NCI-H1417 treated with DMSO at 0.1 percent for 48 hours (cell line): Measurements from ENCODE around the gene NUP188.
A peak's percentile ranks its signal among the peaks of the same experiment; 100 is the strongest.
"Not testable (repeated sequence)": the region's sequence is repeated elsewhere in the genome, so short reads cannot be mapped to it uniquely, and the experiment has no call there.

ENCODE experiments used
- DNase-seq: peaks from one replicate; lab custom pipeline; 2025; lab: John Stamatoyannopoulos, UW

NUP188 gene

GRCh38 chr9:129028192-129028966 lies 80.9 kb downstream of the NUP188 start, which contains the start of gene SH3GLB2:
Gene SH3GLB2, minus strand, starts transcription at chr9:129028331. Its CDS starts 177 bp downstream, at chr9:129028154.
- DNase-seq = peak; percentile 66

DNA sequence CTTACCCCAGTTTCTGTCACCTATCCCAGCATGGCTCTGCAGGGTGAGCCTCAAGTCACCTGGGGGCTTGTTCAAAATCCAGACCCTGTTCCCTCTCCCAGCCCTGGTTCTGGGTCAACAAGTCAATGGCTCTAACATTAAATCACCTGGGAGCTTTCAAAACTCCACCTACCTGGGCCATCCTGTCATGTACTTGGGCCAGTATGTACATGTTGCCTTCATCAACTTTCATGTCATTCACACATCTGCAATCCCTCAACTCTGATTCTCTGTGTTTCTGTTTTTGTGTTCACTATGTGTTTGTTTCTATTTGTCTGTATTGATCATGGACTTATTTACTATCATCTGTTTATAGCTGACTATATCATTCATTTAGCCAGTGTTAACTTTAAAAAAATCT lies 82.7 kb downstream of the NUP188 start:
- DNase-seq = no peak

- no peak for DNase-seq
These were observed 84.0 kb downstream of the NUP188 start for GRCh38 chr9:129031514-129031913.

- DNase-seq = no peak
These were observed 85.2 kb downstream of the NUP188 start for GRCh38 chr9:129032541-129033159.

DNA sequence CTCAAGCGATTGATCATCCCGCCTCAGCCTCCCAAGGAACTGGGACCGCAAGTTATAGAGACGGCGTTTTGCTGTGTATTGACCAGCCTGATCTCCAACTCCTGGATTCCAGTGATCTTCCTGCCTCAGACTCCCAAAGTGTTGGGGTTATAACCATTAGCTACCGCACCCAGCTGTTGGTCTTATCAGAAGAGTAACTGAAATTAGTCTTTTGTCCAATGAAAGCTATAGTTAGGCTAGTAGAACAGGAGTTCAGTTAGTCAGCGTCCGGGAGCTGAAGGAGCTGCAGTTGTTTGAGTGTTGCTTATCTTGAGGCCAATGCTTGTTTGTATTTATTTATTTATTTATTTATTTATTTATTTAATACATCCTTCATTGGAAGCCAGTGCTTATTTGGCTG lies 85.7 kb downstream of the NUP188 start:
- DNase-seq = no peak

DNA sequence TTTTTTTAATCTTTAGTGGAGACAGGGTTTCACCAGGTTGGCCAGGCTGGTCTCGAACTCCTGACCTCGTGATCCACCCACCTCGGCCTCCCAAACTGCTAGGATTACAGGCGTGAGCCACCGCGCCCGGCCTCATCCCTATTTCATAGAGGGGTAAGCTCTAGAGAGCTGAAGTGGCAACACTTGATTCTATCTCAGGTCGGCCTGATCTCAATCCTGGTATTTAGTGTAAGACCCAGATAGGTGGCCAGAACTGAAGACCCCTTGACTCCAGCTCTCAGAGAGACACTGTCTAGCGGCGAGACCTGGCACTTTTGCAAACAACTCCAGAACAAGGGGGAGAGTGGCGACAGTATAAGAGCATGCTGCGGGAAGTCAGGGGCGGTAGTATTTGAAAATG lies 88.3 kb downstream of the NUP188 start:
- DNase-seq = not testable (repeated sequence)

GRCh38 chr9:129036241-129036922 lies 88.9 kb downstream of the NUP188 start, which contains the start of gene MIGA2:
Gene MIGA2, plus strand, starts transcription at chr9:129036626. Its CDS starts 3,969 bp downstream, at chr9:129040595.
- peak; percentile 98 for DNase-seq

DNA sequence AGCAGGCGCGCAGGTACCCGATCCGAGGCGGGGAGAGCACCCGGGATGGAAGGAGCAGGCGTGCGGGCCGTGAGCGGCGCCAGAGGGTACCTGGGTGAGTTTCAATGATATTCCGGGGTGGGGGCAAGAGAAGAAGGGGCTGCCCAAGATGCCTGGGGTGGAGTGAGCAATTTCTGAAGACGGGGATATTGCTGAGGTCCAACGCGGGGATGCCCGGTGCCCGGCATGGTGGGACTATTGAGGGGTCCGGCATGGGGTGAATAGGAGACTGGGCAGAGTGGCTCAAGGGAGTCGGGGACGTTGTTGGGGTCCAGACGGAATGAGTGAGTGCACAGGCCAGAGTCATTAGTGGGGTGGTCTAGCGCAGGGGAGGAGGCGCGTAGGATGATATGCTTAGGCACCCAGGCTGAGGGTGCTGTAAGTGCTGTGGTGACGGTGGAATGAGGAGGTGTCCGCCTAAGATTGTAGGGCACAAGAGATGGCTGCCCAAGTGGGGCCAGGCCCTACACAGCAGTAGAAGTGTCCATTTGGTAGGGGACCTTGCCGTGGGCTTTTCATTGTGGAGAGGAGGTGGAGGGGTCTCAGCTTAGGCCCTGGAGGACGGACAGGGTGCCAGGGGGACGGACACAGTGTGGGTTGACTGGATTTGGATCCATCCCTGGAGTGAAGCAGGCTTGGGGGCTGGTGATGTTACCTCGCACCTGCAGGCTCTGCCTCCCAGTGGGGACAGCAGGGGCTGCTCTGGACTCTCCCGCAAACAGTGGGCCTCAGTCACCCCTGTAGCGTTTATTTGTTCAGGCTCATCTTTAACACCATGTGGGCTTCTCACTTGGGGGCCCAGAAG lies 89.6 kb downstream of the NUP188 start:
- no peak for DNase-seq

DNA sequence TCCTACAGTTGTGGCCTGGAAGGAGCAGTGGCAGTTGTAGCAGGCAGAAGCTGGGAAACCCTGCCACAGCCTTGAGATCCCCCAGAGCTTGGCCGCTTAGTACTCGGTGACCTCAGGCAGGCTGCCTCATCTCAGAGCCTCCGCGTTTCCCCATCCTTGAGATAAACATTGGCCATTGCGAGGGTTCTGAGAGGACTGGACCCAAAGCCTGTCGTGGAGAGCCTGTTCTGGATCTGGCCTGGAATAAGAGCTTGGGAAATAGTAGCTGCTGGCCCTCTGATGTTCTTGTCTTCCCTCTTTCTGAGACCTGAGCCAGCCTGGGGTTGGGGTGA lies 90.2 kb downstream of the NUP188 start:
- DNase-seq = no peak

- no peak for DNase-seq
These were observed 90.8 kb downstream of the NUP188 start for GRCh38 chr9:129038109-129038852.

DNA sequence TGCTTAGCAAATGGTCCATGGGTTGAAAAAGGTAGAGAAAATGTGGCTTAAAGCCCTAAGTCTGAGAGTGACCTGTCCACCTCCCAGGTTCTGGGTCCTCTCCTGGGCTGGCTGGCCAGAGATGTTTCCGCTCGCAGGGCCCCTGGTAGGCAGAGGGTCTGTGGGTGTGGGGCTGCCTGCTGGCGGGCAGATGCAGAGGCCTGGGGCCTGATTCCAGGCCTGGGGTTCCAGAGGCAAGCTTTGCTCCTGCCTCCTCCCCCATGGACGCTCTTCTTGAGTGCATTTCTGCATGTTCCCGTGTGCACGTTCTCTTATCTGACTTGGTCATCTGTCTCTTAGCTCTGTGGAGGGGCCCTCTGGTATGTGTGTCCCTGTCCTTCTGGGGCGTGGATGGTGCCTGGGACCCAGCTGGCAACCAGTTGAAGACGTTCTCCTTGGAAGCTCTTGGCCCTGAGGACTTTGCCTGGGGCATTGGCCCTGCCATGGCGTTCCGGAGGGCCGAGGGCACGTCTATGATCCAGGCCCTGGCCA lies 92.7 kb downstream of the NUP188 start:
- no peak for DNase-seq

DNA sequence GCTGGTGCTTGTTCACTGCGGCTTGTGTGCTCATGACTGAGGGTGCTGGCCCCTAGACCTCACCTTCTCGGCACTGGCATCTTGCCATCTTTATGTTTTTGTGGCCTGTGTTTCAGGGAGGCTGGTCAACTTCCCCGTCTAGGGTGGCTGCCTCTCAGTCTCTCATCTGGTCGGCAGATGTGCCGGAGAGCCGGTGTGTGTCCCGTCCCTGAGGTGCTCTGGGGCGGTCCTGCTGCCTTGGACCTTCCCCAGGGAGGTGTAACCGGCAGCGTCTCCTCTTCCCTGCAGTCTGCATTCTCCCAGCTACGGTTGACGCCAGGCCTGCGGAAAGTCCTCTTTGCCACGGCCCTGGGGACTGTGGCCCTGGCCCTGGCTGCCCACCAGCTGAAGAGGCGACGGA lies 94.5 kb downstream of the NUP188 start:
- no peak for DNase-seq

GRCh38 chr9:129052592-129052991 lies 105.1 kb downstream of the NUP188 start:
- DNase-seq = no peak

- no peak for DNase-seq
These were observed 105.5 kb downstream of the NUP188 start for GRCh38 chr9:129053020-129053419.

- DNase-seq = no peak
These were observed 106.8 kb downstream of the NUP188 start for GRCh38 chr9:129054163-129054851.
